HG03521 (cell line): ENCODE results near the gene SLC16A11.
"Not testable (repeated sequence)": the region's sequence is repeated elsewhere in the genome, so short reads cannot be mapped to it uniquely, and the experiment has no call there.

Source experiments
- ATAC-seq: cut with Tn5 transposase; IDR thresholded peaks from one replicate; pipeline ENCODE4 v1.9.1; 2021; ENCODE audit warnings: mild to moderate bottlenecking, moderate library complexity; ENCODE audit not compliant: unreplicated experiment

The SLC16A11 gene, protein sequence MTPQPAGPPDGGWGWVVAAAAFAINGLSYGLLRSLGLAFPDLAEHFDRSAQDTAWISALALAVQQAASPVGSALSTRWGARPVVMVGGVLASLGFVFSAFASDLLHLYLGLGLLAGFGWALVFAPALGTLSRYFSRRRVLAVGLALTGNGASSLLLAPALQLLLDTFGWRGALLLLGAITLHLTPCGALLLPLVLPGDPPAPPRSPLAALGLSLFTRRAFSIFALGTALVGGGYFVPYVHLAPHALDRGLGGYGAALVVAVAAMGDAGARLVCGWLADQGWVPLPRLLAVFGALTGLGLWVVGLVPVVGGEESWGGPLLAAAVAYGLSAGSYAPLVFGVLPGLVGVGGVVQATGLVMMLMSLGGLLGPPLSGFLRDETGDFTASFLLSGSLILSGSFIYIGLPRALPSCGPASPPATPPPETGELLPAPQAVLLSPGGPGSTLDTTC

DNA sequence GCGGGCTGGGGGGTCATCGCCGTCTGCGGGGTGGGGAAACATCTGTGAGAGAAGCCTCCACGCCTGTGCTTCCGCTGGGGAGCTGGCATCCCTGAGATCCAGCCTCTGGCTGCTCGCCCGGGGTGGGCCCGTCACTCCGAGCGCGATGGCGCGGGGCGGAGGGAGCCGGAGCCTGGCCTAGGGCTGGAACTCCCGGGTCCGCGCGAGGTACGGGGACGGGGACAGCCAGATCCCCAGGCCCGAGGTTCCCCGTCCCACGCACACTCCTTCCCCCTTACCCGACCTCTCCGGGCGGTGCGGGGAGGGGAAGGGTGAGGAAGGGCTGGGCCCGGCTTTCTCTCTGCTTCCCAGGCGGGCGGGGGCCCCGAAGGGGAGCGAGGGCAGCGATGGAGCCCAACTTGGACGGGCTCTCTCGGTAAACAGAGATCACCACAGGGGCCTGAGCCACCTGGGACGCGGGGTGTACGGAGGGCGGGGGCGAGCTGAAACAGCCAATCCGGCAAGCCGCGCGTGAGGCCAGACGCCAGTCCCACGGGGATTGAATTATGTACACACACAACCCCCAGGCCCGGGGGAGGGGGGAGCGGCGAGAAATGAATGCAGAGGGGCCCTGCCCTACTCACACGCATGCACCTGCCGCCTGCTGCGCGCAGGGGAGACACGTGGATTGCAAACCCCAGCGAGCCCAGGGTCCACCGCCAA lies at the start of gene SLC16A11:
SLC16A11 (minus strand) TSS at position 596 of the 702 bp plus-strand sequence; CDS start at position 17, 579 bp downstream.
- no peak for ATAC-seq

- ATAC-seq: not testable (repeated sequence)
These were observed 47.6 kb upstream of the SLC16A11 start for GRCh38 chr17:7091311-7092005.

DNA sequence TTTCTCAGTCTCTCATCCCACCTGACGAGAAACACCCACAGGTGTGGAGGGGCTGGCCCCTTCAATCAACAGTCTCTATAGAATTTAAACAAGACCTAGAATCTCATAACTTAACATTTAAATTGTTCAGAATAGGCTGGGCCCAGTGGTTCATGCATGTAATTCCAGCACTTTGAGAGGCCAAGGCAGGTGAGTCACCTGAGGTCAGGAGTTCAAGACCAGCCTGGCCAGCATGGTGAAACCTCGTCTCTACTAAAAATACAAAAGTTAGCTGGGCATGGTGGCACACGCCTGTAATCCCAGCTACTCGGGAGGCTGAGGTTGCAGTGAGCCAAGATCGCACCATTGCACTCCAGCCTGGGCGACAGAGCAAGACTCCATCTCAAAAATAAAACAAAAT lies 45.7 kb upstream of the SLC16A11 start:
- ATAC-seq: not testable (repeated sequence)

DNA sequence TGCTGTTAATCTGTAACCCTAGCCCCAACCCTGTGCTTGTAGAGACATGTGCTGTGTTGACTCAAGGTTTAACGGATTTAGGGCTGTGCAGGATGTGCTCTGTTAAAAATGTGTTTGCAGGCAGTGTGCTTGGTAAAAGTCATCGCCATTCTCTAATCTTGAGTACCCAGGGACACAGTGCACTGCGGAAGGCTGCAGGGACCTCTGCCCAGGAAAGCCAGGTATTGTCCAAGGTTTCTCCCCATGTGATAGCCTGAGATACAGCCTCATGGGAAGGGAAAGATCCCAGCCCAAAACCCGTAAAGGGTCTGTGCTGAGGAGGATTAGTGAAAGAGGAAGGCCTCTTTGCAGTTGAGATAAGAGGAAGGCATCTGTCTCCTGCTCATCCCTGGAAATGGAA lies 44.5 kb upstream of the SLC16A11 start:
- not testable (repeated sequence) for ATAC-seq

DNA sequence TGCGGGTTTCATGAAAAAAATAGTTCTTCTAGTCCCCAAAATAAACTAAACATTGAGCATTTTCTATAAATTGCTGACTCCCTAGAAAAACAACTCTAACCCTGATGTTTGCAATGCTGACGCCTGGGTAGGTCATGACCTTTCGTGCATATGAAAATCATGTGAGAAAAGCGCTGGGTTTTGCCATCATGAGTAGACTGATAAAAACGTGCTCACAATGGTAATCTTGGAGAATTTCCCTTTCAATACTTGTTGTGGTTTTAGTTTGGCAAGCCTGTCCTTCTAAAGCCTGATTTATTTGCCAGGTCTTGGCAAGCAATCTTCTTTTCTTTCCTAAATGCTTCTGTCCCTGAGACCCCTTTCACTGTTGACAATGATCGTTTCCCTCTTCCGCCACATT lies 40.2 kb upstream of the SLC16A11 start:
- no peak for ATAC-seq

DNA sequence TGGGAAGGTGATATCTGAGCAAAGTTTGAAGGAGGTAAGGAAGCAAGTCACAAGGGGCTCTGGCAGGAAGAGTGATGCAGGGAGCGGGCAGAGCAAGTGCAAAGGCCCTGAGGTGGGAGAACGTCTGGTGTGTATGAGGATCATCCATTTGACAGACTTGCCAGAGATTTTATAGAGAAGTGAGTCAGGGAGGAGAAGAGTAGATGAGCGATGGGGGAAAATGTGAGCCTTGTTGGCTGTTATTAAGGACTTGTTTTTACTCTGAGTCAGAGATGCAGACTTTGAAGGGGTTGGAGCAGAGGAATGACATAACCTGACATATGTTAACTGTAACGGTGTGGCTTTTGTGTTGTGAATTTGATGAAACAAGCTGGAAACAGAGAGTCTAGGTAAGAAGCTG lies 39.7 kb upstream of the SLC16A11 start:
- no peak for ATAC-seq

- ATAC-seq: no peak
These were observed 37.6 kb upstream of the SLC16A11 start for GRCh38 chr17:7081341-7082062.

GRCh38 chr17:7080456-7081041 lies 36.7 kb upstream of the SLC16A11 start:
- ATAC-seq: no peak

- ATAC-seq: no peak
These were observed 35.9 kb upstream of the SLC16A11 start, which contains the start of gene CLEC10A for GRCh38 chr17:7079581-7080455. TSS of gene CLEC10A (minus strand) at chr17:7080251. CDS start at chr17:7078812, 1,439 bp downstream.

GRCh38 chr17:7078711-7079110 lies 34.8 kb upstream of the SLC16A11 start:
- ATAC-seq: no peak

GRCh38 chr17:7077911-7078546 lies 34.1 kb upstream of the SLC16A11 start:
- no peak for ATAC-seq

DNA sequence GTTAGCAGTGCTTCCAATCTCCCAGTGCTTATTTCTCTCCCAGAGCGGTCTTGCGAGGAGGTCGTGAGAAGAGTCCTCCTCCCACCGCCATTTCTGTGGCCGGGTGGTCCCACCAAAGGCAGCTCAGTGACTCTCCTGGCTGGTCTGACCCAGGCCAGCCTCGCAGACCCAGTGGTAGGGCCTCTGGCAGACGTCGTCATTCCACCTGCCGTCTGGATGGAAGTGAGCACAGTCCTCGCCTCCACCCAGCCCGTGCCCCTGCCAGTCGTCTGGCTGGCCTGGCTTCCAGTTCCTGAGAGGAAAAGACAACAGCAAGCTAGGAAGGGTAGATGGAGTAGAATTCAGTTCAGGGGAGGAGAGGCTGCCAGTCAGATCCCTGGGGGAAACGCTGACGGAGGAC lies 31.0 kb upstream of the SLC16A11 start:
- no peak for ATAC-seq

DNA sequence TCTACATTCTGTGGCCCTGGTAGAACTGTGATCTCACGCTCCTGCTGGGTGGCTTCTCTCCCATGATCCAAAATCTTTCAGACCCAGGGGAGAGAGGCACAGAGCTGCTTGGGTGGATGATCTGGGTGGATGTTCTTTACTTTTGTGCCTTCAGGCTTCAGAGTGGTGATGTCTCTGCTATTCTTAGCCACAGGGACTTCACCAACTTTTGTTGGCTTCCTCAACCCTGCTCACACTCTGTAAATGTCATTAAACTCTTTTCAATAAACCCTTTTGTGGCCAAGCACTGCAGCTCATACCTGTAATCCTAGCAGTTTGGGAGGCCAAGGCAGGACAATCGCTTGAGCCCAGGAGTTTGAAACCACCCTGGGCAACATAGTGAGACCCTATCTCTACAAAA lies 28.5 kb upstream of the SLC16A11 start:
- ATAC-seq: no peak

DNA sequence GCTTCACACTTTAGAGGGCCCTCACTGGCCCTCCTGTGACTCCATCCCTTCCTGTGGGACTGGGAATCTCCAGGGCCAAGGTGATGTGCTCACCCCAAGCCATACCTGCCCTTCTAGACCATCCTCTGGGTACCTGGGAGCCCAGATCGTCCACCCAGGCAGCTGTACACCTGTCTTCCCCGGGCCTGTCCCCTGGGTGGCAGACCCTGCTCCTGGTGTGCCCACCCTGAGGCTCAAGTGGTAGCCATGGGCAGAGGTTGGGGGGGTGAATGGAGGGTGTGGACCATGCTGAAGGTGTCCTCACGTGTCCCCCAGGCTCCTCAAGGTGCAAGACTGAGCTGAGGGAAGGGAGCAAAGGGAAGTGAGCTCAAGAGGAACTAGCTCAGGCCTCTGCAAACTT lies 26.8 kb upstream of the SLC16A11 start:
- ATAC-seq: no peak

DNA sequence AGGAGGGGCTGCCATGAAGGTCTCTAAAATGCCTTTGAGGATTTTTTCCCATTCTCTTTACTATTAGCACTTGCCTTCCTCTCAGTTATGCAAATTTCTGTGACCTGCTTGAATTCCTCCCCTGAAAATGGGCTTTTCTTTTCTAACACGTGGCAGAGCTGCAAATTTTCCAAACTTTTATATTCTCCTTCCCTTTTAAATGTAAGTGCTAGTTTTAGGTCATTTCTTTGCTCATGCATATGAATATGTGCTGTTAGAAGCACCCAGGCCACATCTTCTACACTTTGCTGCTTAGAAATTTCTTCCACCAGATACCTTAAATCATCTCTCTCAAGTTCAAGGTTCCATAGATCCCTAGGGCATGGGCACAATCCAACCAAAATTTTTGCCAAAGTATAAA lies 24.4 kb upstream of the SLC16A11 start:
- ATAC-seq: no peak

DNA sequence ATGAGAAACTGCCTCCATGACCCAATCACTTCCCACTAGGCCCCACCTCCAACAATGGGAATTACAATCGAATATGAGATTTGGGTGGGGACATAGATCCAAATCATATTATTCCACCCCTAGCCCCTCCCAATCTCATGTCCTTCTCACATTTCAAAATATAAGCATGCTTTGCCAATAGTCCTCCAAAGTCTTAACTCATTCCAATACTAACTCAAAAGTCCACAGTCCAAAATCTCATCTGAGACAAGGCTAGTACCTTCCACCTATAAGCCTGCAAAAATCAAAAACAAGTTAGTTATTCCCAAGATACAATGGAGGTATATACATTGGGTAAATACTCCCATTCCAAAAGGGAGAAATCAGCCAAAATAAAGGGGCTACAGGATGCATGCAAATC lies 23.3 kb upstream of the SLC16A11 start:
- no peak for ATAC-seq

DNA sequence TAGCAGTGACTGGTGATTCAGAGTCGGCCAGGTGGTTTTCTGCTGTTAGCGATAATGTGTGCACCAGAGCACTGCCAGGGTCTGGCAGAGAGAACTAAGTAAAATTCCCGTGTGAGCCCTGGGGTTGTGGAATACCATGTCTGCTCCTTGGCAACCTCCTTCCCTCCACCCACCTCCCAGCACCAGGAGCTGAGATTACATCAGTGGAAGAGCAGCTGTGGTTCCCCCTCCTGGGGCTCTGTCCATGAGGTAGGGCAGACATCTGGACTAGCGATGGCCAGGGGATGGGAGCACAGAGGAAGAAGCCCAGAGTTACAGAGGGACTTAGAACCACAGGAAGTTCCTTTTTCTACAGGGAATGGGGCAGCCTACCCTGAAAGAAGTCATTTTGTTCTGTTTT lies 20.4 kb upstream of the SLC16A11 start:
- no peak for ATAC-seq

- ATAC-seq: no peak
These were observed 19.7 kb upstream of the SLC16A11 start for GRCh38 chr17:7063518-7064094.
